Measurements from ENCODE around the gene PDE8A. TPM values are rescaled to one million over a fixed set of nuclear protein-coding genes. Genes with fewer than 3 reads are reported as not detected.
"Not testable (repeated sequence)": the region's sequence is repeated elsewhere in the genome, so short reads cannot be mapped to it uniquely, and the experiment has no call there.

PDE8A gene
- total RNA-seq, 1 donor = 16.8 TPM

GRCh38 chr15:85174521-85174920 lies 192.9 kb downstream of the PDE8A start:
- no peak for TF ChIP-seq CTCF (IDR thresholded peaks at IDR 0.05; ENCODE audit: insufficient read depth, low read depth, low read length)
- DNase-seq (ENCODE audit: low read depth) = no peak
- no peak overlapping the region for H3K4me3 ChIP-seq (ENCODE audit: low read depth, low read length)

GRCh38 chr15:85177042-85177515 lies 195.4 kb downstream of the PDE8A start:
- not testable (repeated sequence) for H3K4me3 ChIP-seq (ENCODE audit: low read depth, low read length)
- peak; percentile 45 for DNase-seq (ENCODE audit: low read depth)

GRCh38 chr15:85178308-85178707 lies 196.7 kb downstream of the PDE8A start:
- DNase-seq (ENCODE audit: low read depth) = no peak
- no peak for TF ChIP-seq CTCF (IDR thresholded peaks at IDR 0.05; ENCODE audit: insufficient read depth, low read depth, low read length)
- no peak overlapping the region for H3K4me3 ChIP-seq (ENCODE audit: low read depth, low read length)

- TF ChIP-seq CTCF (IDR thresholded peaks at IDR 0.05; ENCODE audit: insufficient read depth, low read depth, low read length) = no peak
- DNase-seq (ENCODE audit: low read depth) = no peak
- no peak overlapping the region for H3K4me3 ChIP-seq (ENCODE audit: low read depth, low read length)
Observed at GRCh38 chr15:85179700-85180099, 198.0 kb downstream of the PDE8A start.

- not testable (repeated sequence) for H3K4me3 ChIP-seq (ENCODE audit: low read depth, low read length); DNase-seq (ENCODE audit: low read depth)
Observed at GRCh38 chr15:85185350-85185749, 203.7 kb downstream of the PDE8A start.

GRCh38 chr15:85188171-85188577 lies 206.5 kb downstream of the PDE8A start:
- H3K4me3 ChIP-seq (ENCODE audit: low read depth, low read length); DNase-seq (ENCODE audit: low read depth): not testable (repeated sequence)

Small RNAs within 50 kb of the gene (small RNA-seq; reads per million reads assigned to genes)
- gene AC044860.2 (not detected), gene RNU6-339P (not detected), gene RNU6-796P (not detected)

Other genes starting within 250 kb of the PDE8A start
- gene ZNF592, start 233.3 kb upstream of the PDE8A start, total RNA-seq = 9.7 and 11.2 TPM in 2 replicates
- gene ALPK3, start 164.5 kb upstream of the PDE8A start, total RNA-seq = 0.86 and 1.3 TPM in 2 replicates
- gene SLC28A1, start 97.2 kb upstream of the PDE8A start, total RNA-seq = not detected in 2 replicates

Measured in fibroblast of villous mesenchyme (primary cell).